H1 (cell line): Measurements from ENCODE around the gene ADSS1. TPM values are rescaled to one million over a fixed set of nuclear protein-coding genes. Genes with fewer than 3 reads are reported as not detected.

Experiments used
- CTCF ChIA-PET: fragments of 300-600 bp; sonication (Branson Sonifier 250); formaldehyde crosslinking; loops from one replicate; lab custom pipeline; 2021; ENCODE audit not compliant: partially characterized antibody; lab: Charles Lee
- POLR2A ChIA-PET: fragments of 300-600 bp; sonication (Branson Sonifier 250); formaldehyde crosslinking; loops from one replicate; lab custom pipeline; 2021; ENCODE audit warnings: inconsistent platforms; ENCODE audit not compliant: partially characterized antibody; lab: Charles Lee
- DNase-seq, 2 experiments: peaks; one replicate each; pipeline versions ENCODE4 v3.0.0 to v3.0.0-alpha.2; 2010 to 2022; ENCODE audit warnings: low spot score in 2 of 2, low read depth in 1 of 2, mixed read lengths in 1 of 2
- FAIRE-seq: peaks from 2 replicates; lab custom pipeline; 2011; peaks lifted over from hg19 to GRCh38; lab: Jason Lieb, UNC
- H2AFZ ChIP-seq: 2 replicates; pipeline ENCODE4 v1.8.1; 2012; ENCODE audit warnings: low read length, inconsistent platforms
- H2AK5ac ChIP-seq: 2 replicates; pipeline ENCODE4 v1.6.1; 2013; ENCODE audit warnings: low read depth, low read length
- H2BK120ac ChIP-seq: replicated peaks from 2 replicates; pipeline ENCODE3; 2013; ENCODE audit warnings: low read depth, low read length, inconsistent platforms
- H2BK12ac ChIP-seq: 2 replicates; pipeline ENCODE4 v1.6.1; 2013; ENCODE audit warnings: low read depth, low read length
- H2BK15ac ChIP-seq: 2 replicates; pipeline ENCODE4 v1.6.1; 2013; ENCODE audit warnings: low read length
- H2BK20ac ChIP-seq: 2 replicates; pipeline ENCODE4 v1.6.1; 2013; ENCODE audit warnings: low read length
- H2BK5ac ChIP-seq: 2 replicates; pipeline ENCODE4 v1.6.1; 2013; ENCODE audit warnings: low read depth, low read length
- H3K14ac ChIP-seq: 2 replicates; pipeline ENCODE4 v1.6.1; 2013; ENCODE audit warnings: inconsistent platforms; ENCODE audit not compliant: insufficient read length
- H3K18ac ChIP-seq: 2 replicates; pipeline ENCODE4 v1.6.1; 2013; ENCODE audit warnings: low read length; ENCODE audit errors: extremely low read depth
- H3K23ac ChIP-seq: 2 replicates; pipeline ENCODE4 v1.6.1; 2013; ENCODE audit warnings: inconsistent platforms; ENCODE audit not compliant: insufficient read length
- H3K23me2 ChIP-seq: 2 replicates; pipeline ENCODE4 v1.6.1; 2013; ENCODE audit warnings: low read depth, low read length
- H3K27ac ChIP-seq: 2 replicates; pipeline ENCODE4 v1.6.1; 2011; ENCODE audit warnings: low read depth, low read length, inconsistent platforms
- H3K27me3 ChIP-seq, 4 experiments: replicated peaks in 1 of 4; 1 replicate in 1 of 4; 2 replicates in 3 of 4; pipeline versions ENCODE4 v1.6.1 to v1.8.1; 2011 to 2013; ENCODE audit warnings: low read length in 3 of 4, mild to moderate bottlenecking in 3 of 4, inconsistent platforms in 2 of 4, mixed read lengths in 2 of 4, moderate library complexity in 1 of 4; ENCODE audit not compliant: control insufficient read depth in 3 of 4, insufficient read depth in 3 of 4; ENCODE audit errors: extremely low read depth in 1 of 4
- H3K36me3 ChIP-seq, 4 experiments: 2 replicates each; pipeline versions ENCODE4 v1.6.1 to v1.8.1; 2011 to 2013; ENCODE audit warnings: mild to moderate bottlenecking in 4 of 4, low read length in 3 of 4, moderate library complexity in 2 of 4, control low read depth in 1 of 4, inconsistent platforms in 1 of 4; ENCODE audit not compliant: insufficient read depth in 4 of 4, control insufficient read depth in 2 of 4
- H3K4ac ChIP-seq: replicated peaks from 2 replicates; pipeline ENCODE3; 2013; ENCODE audit warnings: low read length, low read depth, mixed read lengths, inconsistent platforms; ENCODE audit not compliant: insufficient read length
- H3K4me1 ChIP-seq, 4 experiments: replicated peaks in 1 of 4; 1 replicate in 1 of 4; 2 replicates in 3 of 4; pipeline versions ENCODE4 v1.6.1 to v1.8.1; 2011 to 2013; ENCODE audit warnings: low read length in 3 of 4, inconsistent platforms in 2 of 4, mixed read lengths in 1 of 4; ENCODE audit not compliant: insufficient read depth in 4 of 4, control insufficient read depth in 3 of 4
- H3K4me2 ChIP-seq, 2 experiments: 2 replicates each; pipeline versions ENCODE4 v1.6.1 to v1.8.1; 2011 to 2013; ENCODE audit warnings: low read depth in 2 of 2, low read length in 2 of 2, control low read depth in 1 of 2, inconsistent platforms in 1 of 2, mild to moderate bottlenecking in 1 of 2; ENCODE audit not compliant: insufficient read depth in 1 of 2
- H3K4me3 ChIP-seq, 4 experiments: fragments of 200-600, 300-600 bp in 1 of 4; sonication (generic), shearing (Covaris generic), sonication (Bioruptor Twin) in 1 of 4; 2 replicates each; pipeline versions ENCODE4 v1.5.1 to v1.8.1; 2011 to 2016; ENCODE audit warnings: low read length in 4 of 4, low read depth in 3 of 4, control low read depth in 2 of 4, inconsistent platforms in 2 of 4, mild to moderate bottlenecking in 2 of 4, mixed read lengths in 1 of 4, moderate library complexity in 1 of 4; ENCODE audit not compliant: insufficient read depth in 2 of 4; ENCODE audit errors: extremely low read depth in 1 of 4
- H3K56ac ChIP-seq: replicated peaks from 2 replicates; pipeline ENCODE3; 2013; ENCODE audit warnings: low read depth, mild to moderate bottlenecking, mixed read lengths, low read length, inconsistent platforms; ENCODE audit not compliant: insufficient read length
- H3K79me1 ChIP-seq: 2 replicates; pipeline ENCODE4 v1.6.1; 2013; ENCODE audit warnings: low read depth, low read length, control low read depth
- H3K79me2 ChIP-seq, 2 experiments: 2 replicates each; pipeline versions ENCODE4 v1.6.1 to v1.8.1; 2012 to 2013; ENCODE audit warnings: low read length in 2 of 2, mild to moderate bottlenecking in 2 of 2, inconsistent platforms in 1 of 2; ENCODE audit not compliant: insufficient read depth in 2 of 2, control insufficient read depth in 1 of 2
- H3K9ac ChIP-seq, 4 experiments: replicated peaks in 1 of 4; 1 replicate in 1 of 4; 2 replicates in 3 of 4; pipeline versions ENCODE4 v1.6.1 to v1.8.1; 2011 to 2013; ENCODE audit warnings: low read depth in 3 of 4, low read length in 3 of 4, control low read depth in 2 of 4, mild to moderate bottlenecking in 2 of 4, moderate library complexity in 2 of 4, inconsistent platforms in 1 of 4; ENCODE audit errors: extremely low read depth in 1 of 4
- H3K9me3 ChIP-seq, 2 experiments: 2 replicates each; pipeline versions ENCODE4 v1.6.1 to v1.8.1; 2012 to 2013; ENCODE audit warnings: mild to moderate bottlenecking in 2 of 2, moderate library complexity in 2 of 2, control low read depth in 1 of 2, inconsistent platforms in 1 of 2, low read depth in 1 of 2, low read length in 1 of 2, mixed read lengths in 1 of 2; ENCODE audit not compliant: insufficient read depth in 2 of 2
- H4K20me1 ChIP-seq, 2 experiments: replicated peaks in 1 of 2; 2 replicates each; pipeline versions ENCODE3 to v1.8.1; 2011 to 2013; ENCODE audit warnings: inconsistent platforms in 2 of 2, low read length in 2 of 2, mild to moderate bottlenecking in 1 of 2; ENCODE audit not compliant: insufficient read depth in 2 of 2, control insufficient read depth in 1 of 2
- H4K5ac ChIP-seq: 2 replicates; pipeline ENCODE4 v1.6.1; 2013; ENCODE audit warnings: low read length, low read depth, mixed read lengths, inconsistent platforms; ENCODE audit not compliant: insufficient read length
- H4K8ac ChIP-seq: 2 replicates; pipeline ENCODE4 v1.8.0; 2013; ENCODE audit warnings: mild to moderate bottlenecking, moderate library complexity, low read length, inconsistent platforms; ENCODE audit not compliant: insufficient read depth; ENCODE audit errors: extremely low read depth
- H4K91ac ChIP-seq: replicated peaks from 2 replicates; pipeline ENCODE3; 2013; ENCODE audit warnings: low read length, mixed read lengths, inconsistent platforms; ENCODE audit not compliant: insufficient read length
- BCL11A ChIP-seq, 2 experiments: IDR thresholded peaks; one replicate each; pipeline ENCODE4 v1.6.1; 2011; ENCODE audit warnings: low read depth in 2 of 2, low read length in 2 of 2, mild to moderate bottlenecking in 2 of 2
- CEBPB ChIP-seq: IDR thresholded peaks from 2 replicates; pipeline ENCODE4 v1.6.1; 2012; ENCODE audit warnings: low read depth, low read length
- CTBP2 ChIP-seq: IDR thresholded peaks from 2 replicates; pipeline ENCODE4 v1.7.0; 2011; ENCODE audit warnings: borderline replicate concordance, mild to moderate bottlenecking, moderate library complexity, mixed read lengths, low read length; ENCODE audit not compliant: insufficient read depth, insufficient read length
- E2F6 ChIP-seq: IDR thresholded peaks from 2 replicates; pipeline ENCODE4 v1.6.1; 2012; ENCODE audit warnings: inconsistent platforms
- FOSL1 ChIP-seq: IDR thresholded peaks from 2 replicates; pipeline ENCODE4 v1.6.1; 2011; ENCODE audit warnings: mild to moderate bottlenecking, low read depth, low read length, moderate library complexity; ENCODE audit not compliant: insufficient read depth
- NRF1 ChIP-seq: IDR thresholded peaks from 2 replicates; pipeline ENCODE4 v1.6.1; 2011; ENCODE audit warnings: mild to moderate bottlenecking, low read depth, low read length, improper control_type of control experiment
- POLR2A ChIP-seq, 2 experiments: IDR thresholded peaks; 1 replicate in 1 of 2; 2 replicates in 1 of 2; pipeline ENCODE4 v1.6.1; 2011; ENCODE audit warnings: low read depth in 2 of 2, low read length in 2 of 2, mild to moderate bottlenecking in 2 of 2; ENCODE audit errors: control extremely low read depth in 1 of 2
- SIRT6 ChIP-seq: IDR thresholded peaks from one replicate; pipeline ENCODE4 v1.7.1; 2012; ENCODE audit warnings: low read length, inconsistent platforms
- TCF12 ChIP-seq: IDR thresholded peaks from 2 replicates; pipeline ENCODE4 v1.6.1; 2011; ENCODE audit warnings: low read depth, mild to moderate bottlenecking, low read length
- USF2 ChIP-seq: IDR thresholded peaks from 2 replicates; pipeline ENCODE4 v1.6.1; 2011; ENCODE audit warnings: low read length, improper control_type of control experiment
- YY1 ChIP-seq: IDR thresholded peaks from 2 replicates; pipeline ENCODE4 v1.6.1; 2011; ENCODE audit warnings: low read depth, mild to moderate bottlenecking, low read length
- WGBS, 2 experiments: shearing (Covaris generic) in 1 of 2; methylation state at CpG; one replicate each; pipeline versions ENCODE4 v1.1.6 to v1.1.7; 2013 to 2015; ENCODE audit warnings: low lambda C conversion rate in 2 of 2, mixed read lengths in 2 of 2, inconsistent platforms in 1 of 2, low coverage in 1 of 2, missing lambda C conversion rate in 1 of 2; ENCODE audit not compliant: insufficient replicate concordance in 2 of 2, insufficient coverage in 1 of 2, insufficient read length in 1 of 2; ENCODE audit errors: extremely low coverage in 1 of 2, missing lambda C conversion rate in 1 of 2; 5-methylcytosine and 5-hydroxymethylcytosine counted together
- polyA plus RNA-seq, 7 experiments: library from polyadenylated mRNA; depleted of rRNA in 3 of 7; stranded (reverse) in 5 of 7; unstranded in 2 of 7; fragments of >200 nt in 5 of 7; fragments of 200-250 nt in 2 of 7; gene quantifications; 1 replicate in 5 of 7; 2 replicates in 1 of 7; 4 replicates in 1 of 7; pipeline versions ENCODE4 v1.2.1 to v1.2.3, GENCODE V29; 2011 to 2013; ENCODE audit warnings: missing spikeins in 2 of 7, mixed read lengths in 2 of 7
- total RNA-seq: library from RNA; stranded (reverse); fragmentation: NEBNext Ultra II Directional; extraction: Animal tissue kit (Norgen Biotek cat#: 25700); gene quantifications from 2 replicates; pipeline ENCODE4 v1.2.1, GENCODE V29; 2021

Gene ADSS1
- total and polyA plus RNA-seq, 2 of the 8 experiments (the other 6 are each of a cell fraction or from before 2014, with no cell fraction given) = 7.1 to 7.9 TPM

GRCh38 chr14:104750056-104750752, 26.2 kb downstream of the ADSS1 start:
- no peak overlapping the region for H3K18ac ChIP-seq
- H4K8ac ChIP-seq = no peak overlapping the region
- H2BK20ac ChIP-seq = no peak overlapping the region
- H3K4me3 ChIP-seq = no peak overlapping the region
- H3K4ac ChIP-seq = no peak overlapping the region
- no peak overlapping the region for H3K14ac ChIP-seq
- no peak overlapping the region for H2AFZ ChIP-seq
- H2AK5ac ChIP-seq = no peak overlapping the region
- H3K9me3 ChIP-seq = peaks cover 10 to 25% of the 10 kb centered on the region in 2 experiments
- CTCF ChIA-PET = interaction anchor here (1.2 to 3.5 kb wide), 10 partner anchors 11 to 145 kb away, joined by 4 to 11 read pairs (median 5); partner anchors contain the start of gene ADSS1
- no peak overlapping the region for H4K91ac ChIP-seq
- no peak for FAIRE-seq
- H3K27me3 ChIP-seq = no peaks in the 10 kb centered on the region; a peak in 1 of 7 replicates
- H2BK12ac ChIP-seq = no peak overlapping the region
- peaks cover 0 to 13% (median 5%) of the 10 kb centered on the region in 4 experiments; a peak in 6 of 7 replicates for H3K4me1 ChIP-seq
- POLR2A ChIA-PET = interaction anchor here (1.6 kb wide), 1 partner anchor 35 kb away, joined by 3 read pairs; no protein-coding TSS in a partner anchor
- no peak overlapping the region for H3K56ac ChIP-seq
- H3K9ac ChIP-seq = no peak overlapping the region
- no peak overlapping the region for H2BK15ac ChIP-seq
- H3K27ac ChIP-seq = no peak overlapping the region
- H3K4me2 ChIP-seq = no peak overlapping the region
- no peak overlapping the region for H3K23ac ChIP-seq
- H4K20me1 ChIP-seq = peaks cover 13 to 18% of the 10 kb centered on the region in 2 experiments
- no peak overlapping the region for H4K5ac ChIP-seq
- peaks cover 0 to 8% (median under 1%) of the 10 kb centered on the region in 4 experiments; a peak in 3 of 8 replicates for H3K36me3 ChIP-seq
- H2BK5ac ChIP-seq = no peak overlapping the region
- no peak for DNase-seq
- peaks cover 8 to 19% of the 10 kb centered on the region in 2 experiments; a peak in 3 of 4 replicates for H3K79me2 ChIP-seq
- peaks cover 17% of the 10 kb centered on the region for H3K79me1 ChIP-seq
- H3K23me2 ChIP-seq = peaks cover 5% of the 10 kb centered on the region; the same call in 1 of the 2 replicates
- WGBS, 2 experiments = 90% methylated on average over 12 of the region's 12 CpGs; no CpG with 5 or more reads in 1 of the 2 experiments
- H2BK120ac ChIP-seq = no peak overlapping the region
- TF ChIP-seq CTBP2 (no peak), POLR2A (IDR thresholded peaks at IDR 0.05; ENCODE audit: control extremely low read depth in 1 of 2, low read depth in 2 of 2, low read length in 2 of 2) (no peak), E2F6 (no peak), NRF1 (no peak), BCL11A (IDR thresholded peaks at IDR 0.05; ENCODE audit: low read depth in 2 of 2, low read length in 2 of 2) (no peak), YY1 (no peak), FOSL1 (no peak), SIRT6 (no peak), TCF12 (no peak), CEBPB (no peak), USF2 (no peak)
